HG02943 (cell line): Measurements from ENCODE around the gene CHAC1.
"Not testable (repeated sequence)": the region's sequence is repeated elsewhere in the genome, so short reads cannot be mapped to it uniquely, and the experiment has no call there.

ENCODE experiments used
- ATAC-seq: cut with Tn5 transposase; IDR thresholded peaks from one replicate; pipeline ENCODE4 v1.9.1; 2021; ENCODE audit warnings: mild to moderate bottlenecking, low read depth, moderate library complexity; ENCODE audit not compliant: unreplicated experiment

The CHAC1 gene

GRCh38 chr15:40955930-40956540, 2.8 kb downstream of the CHAC1 start:
- ATAC-seq = no peak

DNA sequence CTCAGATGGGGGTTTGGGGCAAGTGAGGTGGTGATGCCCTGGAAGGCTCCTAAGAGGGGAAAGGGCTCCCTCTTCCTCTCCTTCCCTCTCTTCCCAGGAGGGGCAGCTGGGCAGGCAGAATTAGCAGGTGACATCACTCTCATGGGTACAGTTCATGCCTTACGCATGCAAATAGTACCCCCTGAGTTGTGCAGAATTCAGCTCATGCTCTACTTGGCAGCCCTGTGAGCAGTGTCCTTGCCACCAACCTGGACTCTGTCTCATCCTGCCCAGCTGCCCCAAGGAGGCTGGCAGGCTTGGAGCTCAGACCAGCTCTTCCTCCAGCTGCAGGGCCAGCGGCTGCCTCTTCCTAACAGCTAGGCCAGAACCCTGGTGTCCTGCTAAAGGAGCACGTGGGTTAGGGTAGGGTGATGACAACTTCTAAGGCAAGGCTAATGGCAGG, 3.3 kb downstream of the CHAC1 start:
- no peak for ATAC-seq

GRCh38 chr15:40957041-40957555, 3.8 kb downstream of the CHAC1 start:
- ATAC-seq = no peak

- ATAC-seq = no peak
Observed at GRCh38 chr15:40957581-40958051, 4.3 kb downstream of the CHAC1 start.

DNA sequence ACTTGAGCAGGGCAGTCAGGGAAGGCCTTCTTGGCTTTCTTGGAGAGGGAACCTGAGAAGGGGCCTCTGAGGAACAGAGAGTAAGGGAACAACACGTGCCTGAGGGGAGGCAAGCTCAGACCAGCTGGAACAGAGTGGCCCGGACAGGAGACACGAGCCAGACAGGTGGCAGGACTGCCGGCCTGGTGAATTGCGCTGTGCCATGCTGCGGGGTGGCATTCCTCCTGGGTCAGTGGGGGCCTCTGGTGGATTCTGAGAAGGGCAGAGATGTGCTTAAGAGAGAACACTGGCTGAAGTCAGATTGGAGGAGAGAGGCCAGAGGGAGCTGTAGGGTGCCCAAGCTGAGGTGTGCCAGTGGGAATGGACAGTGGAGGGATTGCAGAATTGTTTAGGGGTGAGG, 4.9 kb downstream of the CHAC1 start:
- no peak for ATAC-seq

- ATAC-seq = no peak
Observed at GRCh38 chr15:40958723-40959122, 5.5 kb downstream of the CHAC1 start.

- ATAC-seq = no peak
Observed at GRCh38 chr15:40959331-40960141, 6.3 kb downstream of the CHAC1 start.

- ATAC-seq = no peak
Observed at GRCh38 chr15:40960151-40960885, 7.0 kb downstream of the CHAC1 start.

DNA sequence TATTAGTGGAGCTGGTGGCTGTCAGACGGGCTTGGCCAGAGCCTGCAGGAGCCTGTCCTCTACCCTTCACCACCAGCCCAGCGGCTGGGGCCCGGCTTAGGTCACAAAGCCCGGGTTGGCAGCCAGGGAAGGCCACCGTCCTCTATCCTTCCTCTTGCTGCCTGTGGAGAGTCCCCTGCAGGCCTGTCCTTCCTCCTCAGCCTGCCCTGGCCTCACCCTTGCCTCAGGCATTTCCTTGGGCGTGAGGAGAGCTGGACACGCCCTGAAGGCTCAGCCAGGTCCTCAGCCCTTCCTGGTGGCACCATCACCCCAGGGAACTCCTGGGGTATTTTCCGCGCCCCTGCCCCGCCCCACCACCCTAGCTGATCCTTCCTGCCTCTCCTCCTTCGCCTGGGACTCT, 7.7 kb downstream of the CHAC1 start:
- ATAC-seq = no peak

- ATAC-seq = not testable (repeated sequence)
Observed at GRCh38 chr15:40961740-40962139, 8.5 kb downstream of the CHAC1 start.

GRCh38 chr15:40962317-40962716, 9.0 kb downstream of the CHAC1 start:
- not testable (repeated sequence) for ATAC-seq

DNA sequence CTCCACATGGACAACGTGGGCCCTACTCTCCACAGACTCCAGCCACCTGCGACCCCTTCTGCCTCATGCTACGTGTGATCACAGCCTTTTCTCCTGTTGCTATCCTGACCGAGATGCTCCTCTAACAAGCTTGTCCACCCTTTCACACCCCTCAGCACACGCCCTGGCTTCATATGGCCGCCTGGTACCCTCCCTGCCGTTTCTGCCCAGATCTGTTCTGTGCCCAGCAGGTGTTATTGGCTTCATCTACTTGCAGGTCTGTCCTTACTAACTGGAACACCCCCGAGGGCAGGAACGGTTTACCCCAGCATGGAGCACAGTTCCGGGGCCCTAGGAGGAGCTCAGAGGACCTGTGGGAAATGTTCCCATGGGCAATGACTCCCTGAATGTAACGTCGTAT, 9.9 kb downstream of the CHAC1 start:
- no peak for ATAC-seq

- ATAC-seq = no peak
Observed at GRCh38 chr15:40964006-40964405, 10.7 kb downstream of the CHAC1 start.

DNA sequence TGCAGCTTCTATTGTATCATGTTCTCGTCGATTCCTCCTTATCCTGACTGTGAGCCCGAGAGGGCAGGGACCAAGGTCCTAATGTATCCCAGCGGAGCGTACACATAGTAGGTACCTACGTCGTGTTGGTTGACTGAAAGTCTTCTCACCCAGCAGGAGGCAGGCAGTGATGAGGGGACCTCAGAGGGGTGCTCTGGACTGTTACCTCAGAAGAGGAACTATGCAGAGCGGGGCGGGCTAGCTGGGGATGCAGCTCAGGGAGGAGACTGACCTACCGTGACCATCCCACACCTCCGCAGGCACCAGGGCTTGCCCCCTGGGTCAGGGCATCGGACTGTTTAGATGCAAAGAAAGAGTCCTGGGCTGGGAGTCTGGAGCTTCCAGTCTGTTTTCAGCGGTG, 11.4 kb downstream of the CHAC1 start:
- no peak for ATAC-seq

DNA sequence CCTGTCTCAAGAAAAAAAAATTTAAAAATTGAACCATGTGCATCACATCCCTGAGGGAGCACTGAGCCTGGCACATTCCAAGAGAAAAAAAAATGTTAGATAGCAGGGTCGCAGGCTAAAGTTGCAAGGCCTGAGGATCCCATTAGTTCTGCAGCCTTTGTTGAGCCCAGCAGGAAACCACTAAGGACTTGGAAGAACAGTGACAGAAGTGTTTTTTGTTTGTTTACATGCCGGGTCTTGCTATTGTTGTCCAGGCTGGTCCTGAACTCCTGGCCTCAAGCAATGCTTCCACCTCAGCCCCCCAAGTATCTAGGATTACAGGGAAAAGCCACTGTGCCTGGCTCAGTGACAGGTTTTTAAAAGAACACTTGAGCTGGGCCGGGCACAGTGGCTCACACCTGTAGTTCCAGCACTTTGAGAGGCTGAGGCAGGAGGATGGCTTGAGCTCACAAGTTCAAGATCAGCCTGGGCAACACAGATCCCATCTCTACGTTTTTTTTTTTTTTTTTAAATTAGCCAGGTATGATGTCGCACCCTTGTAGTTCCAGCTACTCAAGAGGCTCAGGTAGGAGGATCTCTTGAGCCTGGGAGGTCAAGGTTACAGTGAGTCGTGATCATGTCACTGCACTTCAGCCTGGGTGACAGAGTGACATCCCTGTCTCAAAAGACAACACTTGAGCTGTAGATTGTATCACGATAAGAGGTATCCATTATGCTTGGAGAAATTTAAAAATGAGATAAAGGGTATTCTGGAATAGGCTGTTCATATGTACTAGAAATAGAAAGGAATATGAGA, 15.2 kb downstream of the CHAC1 start:
- no peak for ATAC-seq

DNA sequence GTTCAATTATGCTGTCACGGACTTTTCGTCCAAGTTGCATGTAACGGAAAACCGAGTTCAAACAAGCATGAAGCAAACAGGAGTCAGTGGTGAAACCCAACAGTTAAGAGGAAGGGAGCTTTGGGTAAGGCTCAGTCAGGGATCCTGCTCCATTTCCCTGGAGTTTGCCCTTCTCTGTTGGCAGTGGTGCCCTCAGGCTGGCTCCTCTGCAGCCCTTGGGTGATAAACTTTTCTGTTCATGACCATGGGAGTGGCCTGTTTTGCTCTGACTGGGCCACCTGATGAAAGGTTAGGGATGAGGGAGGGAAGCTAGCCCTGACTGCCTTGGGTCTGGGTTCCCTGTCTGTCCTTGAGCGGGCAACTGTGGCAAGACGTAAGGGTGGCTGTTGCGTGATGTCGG, 16.1 kb downstream of the CHAC1 start:
- ATAC-seq = no peak

DNA sequence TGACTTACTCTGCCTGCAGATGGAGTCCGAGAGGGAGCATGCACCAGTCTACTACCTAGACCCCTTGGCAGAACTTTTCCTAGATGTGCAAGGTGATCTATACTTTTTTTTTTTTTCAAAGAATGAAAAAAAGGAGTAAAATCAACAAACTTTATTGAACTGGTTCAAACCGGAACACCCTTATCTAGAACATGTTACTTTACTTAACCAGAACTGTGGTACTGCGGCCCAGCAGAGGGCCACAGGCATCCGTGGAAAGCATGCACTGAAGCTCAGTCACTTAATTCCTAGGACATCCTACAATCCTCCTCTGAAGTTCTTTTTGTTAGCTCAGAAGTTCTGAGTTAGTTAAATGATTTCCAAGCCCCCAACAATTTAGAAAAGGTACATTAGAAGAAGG, 21.6 kb downstream of the CHAC1 start:
- no peak for ATAC-seq

GRCh38 chr15:40976819-40977218, 23.5 kb downstream of the CHAC1 start:
- ATAC-seq = no peak

- no peak for ATAC-seq
Observed at GRCh38 chr15:40978141-40978540, 24.9 kb downstream of the CHAC1 start.

DNA sequence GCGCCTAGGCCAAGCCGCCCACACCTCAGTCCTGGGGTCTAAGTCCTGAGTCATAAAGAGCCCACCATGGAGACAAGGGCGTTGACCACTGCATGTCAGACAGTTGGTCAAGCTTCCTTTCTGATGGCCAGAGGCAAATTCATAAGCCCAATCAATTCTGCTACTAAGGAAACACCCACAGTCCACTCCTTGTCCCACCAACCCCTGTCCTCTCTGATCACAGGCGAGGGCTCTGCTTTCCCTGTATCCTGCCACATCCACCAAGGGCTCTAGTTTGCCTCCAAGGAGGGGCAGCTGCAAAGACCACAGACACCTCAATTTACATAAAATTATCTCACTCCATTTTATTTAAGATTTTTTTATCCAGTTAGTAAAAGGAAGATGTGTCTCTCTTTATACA, 25.3 kb downstream of the CHAC1 start:
- ATAC-seq = no peak
